Ovary (tissue), 9 donors: ENCODE results near the gene JAK2. TPM values are rescaled to one million over a fixed set of nuclear protein-coding genes. Genes with fewer than 3 reads are reported as not detected.

Source experiments
- DNase-seq, 5 donors: peaks; one replicate each; pipeline ENCODE4 v3.0.0-alpha.2; 2019 to 2020
- H3K27ac ChIP-seq, 2 donors: fragments of 200-600 bp; one replicate each; pipeline versions ENCODE4 v1.5.1 to v1.8.0; 2019 to 2022
- H3K27me3 ChIP-seq: fragments of 200-600 bp; one replicate; pipeline ENCODE4 v1.8.0; 2022
- H3K36me3 ChIP-seq: fragments of 200-600 bp; sonication (generic); one replicate; pipeline ENCODE4 v1.5.1; 2019
- H3K4me1 ChIP-seq: one replicate; pipeline ENCODE4 v1.8.1; 2013; ENCODE audit warnings: mild to moderate bottlenecking, moderate library complexity; ENCODE audit not compliant: insufficient read depth
- H3K4me3 ChIP-seq: fragments of 200-600 bp; sonication (generic); one replicate; pipeline ENCODE4 v1.5.1; 2017
- H3K9me3 ChIP-seq, 2 donors: fragments of 200-600 bp in 1 of 2; sonication (generic) in 1 of 2; one replicate each; pipeline versions ENCODE4 v1.5.1 to v1.8.1; 2013 to 2019; ENCODE audit warnings: mild to moderate bottlenecking in 1 of 2, moderate library complexity in 1 of 2
- CTCF ChIP-seq, 3 donors: fragments of 450-650 bp in 2 of 3; fragments of 200-600 bp in 1 of 3; IDR thresholded peaks; one replicate each; pipeline versions ENCODE4 v1.5.1 to v1.8.0; 2016 to 2022; ENCODE audit warnings: antibody characterized with exemption in 3 of 3, mild to moderate bottlenecking in 1 of 3
- EP300 ChIP-seq: sonication (generic); formaldehyde crosslinking; IDR thresholded peaks from one replicate; pipeline ENCODE4 v1.6.1; 2017; ENCODE audit warnings: antibody characterized with exemption
- POLR2A ChIP-seq: fragments of 450-650 bp; IDR thresholded peaks from one replicate; pipeline ENCODE4 v1.6.1; 2017; ENCODE audit warnings: antibody characterized with exemption, mild to moderate bottlenecking, moderate library complexity
- WGBS, 3 donors: extraction: QIAGEN DNeasy Blood & Tissue Kit in 1 of 3; methylation state at CpG; one replicate each; pipeline versions ENCODE4 v1.1.5 to v1.1.7; 2013 to 2017; 5-methylcytosine and 5-hydroxymethylcytosine counted together
- intact Hi-C, 4 donors: fragments of 100-400 bp; cut with DNase I; formaldehyde crosslinking; loops; one replicate each; pipeline versions ENCODE4 v1.11.0 to v1.15.1; 2022 to 2023
- polyA plus RNA-seq, 2 donors: library from polyadenylated mRNA; stranded (reverse); fragments of 200-250 nt in 1 of 2; fragments of 350-450 nt in 1 of 2; fragmentation: Illumina TruSeq in 1 of 2; extraction: RNeasy Lipid Tissue Mini Kit (QIAGEN cat#74804) in 1 of 2; gene quantifications; one replicate each; pipeline ENCODE4 v1.2.3, GENCODE V29; 2013 to 2014
- total RNA-seq, 7 donors: library from RNA; depleted of rRNA in 2 of 7; stranded (reverse); fragments of >200 nt in 2 of 7; fragmentation: NEBNext Ultra II Directional in 3 of 7; extraction: Animal tissue kit (Norgen Biotek cat#: 25700) in 3 of 7; gene quantifications; one replicate each; pipeline versions ENCODE4 v1.1.0 to v1.2.4, GENCODE V29; 2016 to 2023
- donor health status: DM: no; HTN: no; CAD: no; lungs with moderate emphysema.
- donor health status: DM: no; HTN: no; CAD: no.
- donor health status: Bipolar disorder and iron deficiency.
- donor health status: DM: yes; HTN: yes; CAD: no.
- donor health status: DM: no; HTN: no; CAD: no.
- donor health status: DM: yes; HTN: yes; CAD: no.

The JAK2 gene
- total and polyA plus RNA-seq, 9 donors: 8.6 to 31.4 (median 18.4) TPM

GRCh38 chr9:5113523-5113922, 128.5 kb downstream of the JAK2 start:
- Histone ChIP-seq H3K4me1 (no peaks in the 10 kb centered on the region), H3K27me3 (no peaks in the 10 kb centered on the region), H3K27ac (no peak overlapping the region), H3K36me3 (no peaks in the 10 kb centered on the region), H3K9me3 (no peaks in the 10 kb centered on the region), H3K4me3 (no peak overlapping the region)
- DNase-seq: no peak
- WGBS, 3 donors: 98% methylated on average over 10 of the region's 10 CpGs
- intact Hi-C loops: no loop called here
- TF ChIP-seq EP300: no peak
- no peak for TF ChIP-seq POLR2A
- TF ChIP-seq CTCF (IDR thresholded peaks at IDR 0.05): no peak

- Histone ChIP-seq H3K27ac (no peak overlapping the region), H3K36me3 (no peaks in the 10 kb centered on the region), H3K27me3 (no peaks in the 10 kb centered on the region), H3K4me3 (no peak overlapping the region), H3K4me1 (no peaks in the 10 kb centered on the region), H3K9me3 (no peaks in the 10 kb centered on the region)
- DNase-seq: no peak
- intact Hi-C loops: no loop called here
- 96 to 98% (median 97%) methylated on average over 22 of the region's 22 CpGs for WGBS, 3 donors
- TF ChIP-seq CTCF (IDR thresholded peaks at IDR 0.05) (no peak), POLR2A (no peak), EP300 (no peak)
These were observed 129.1 kb downstream of the JAK2 start for GRCh38 chr9:5113994-5114748.

DNA sequence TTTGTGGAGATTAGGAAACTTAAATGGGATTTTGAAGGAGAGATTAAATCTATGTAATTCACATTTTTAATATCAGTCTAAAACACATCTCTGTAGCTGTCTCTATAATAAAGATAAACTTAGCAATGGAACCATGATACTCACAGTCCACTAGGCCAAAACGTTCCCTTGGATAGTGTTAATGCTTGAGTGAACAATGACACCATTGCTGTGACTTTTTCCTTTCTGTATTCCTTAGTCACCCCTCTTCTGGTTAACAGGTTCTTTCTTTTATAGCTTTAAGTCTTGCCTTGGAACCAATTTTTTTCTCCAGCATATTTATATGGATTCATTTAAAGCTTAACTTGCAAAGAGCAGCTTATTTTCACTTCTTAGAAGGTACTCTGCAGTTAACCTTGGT, 137.0 kb downstream of the JAK2 start:
- no peak overlapping the region for H3K27ac ChIP-seq
- DNase-seq: no peak
- 81 to 88% (median 81%) methylated on average over 1 of the region's 1 CpG for WGBS, 3 donors
- no peaks in the 10 kb centered on the region for H3K27me3 ChIP-seq
- H3K9me3 ChIP-seq: no peaks in the 10 kb centered on the region
- no peaks in the 10 kb centered on the region for H3K4me1 ChIP-seq
- intact Hi-C loops: no loop called here
- TF ChIP-seq CTCF (IDR thresholded peaks at IDR 0.05) (no peak), EP300 (no peak), POLR2A (no peak)
- H3K4me3 ChIP-seq: no peak overlapping the region
- no peaks in the 10 kb centered on the region for H3K36me3 ChIP-seq

GRCh38 chr9:5122516-5122915, 137.4 kb downstream of the JAK2 start:
- intact Hi-C loops: no loop called here
- H3K36me3 ChIP-seq: no peaks in the 10 kb centered on the region
- H3K4me1 ChIP-seq: no peaks in the 10 kb centered on the region
- no peak overlapping the region for H3K4me3 ChIP-seq
- WGBS, 3 donors: 72 to 78% (median 75%) methylated on average over 3 of the region's 3 CpGs
- TF ChIP-seq EP300 (no peak), POLR2A (no peak), CTCF (IDR thresholded peaks at IDR 0.05) (no peak)
- H3K27ac ChIP-seq: no peak overlapping the region
- no peak for DNase-seq
- no peaks in the 10 kb centered on the region for H3K9me3 ChIP-seq
- no peaks in the 10 kb centered on the region for H3K27me3 ChIP-seq
